ENCODE results near the gene ANKMY1. TPM values are rescaled to one million over a fixed set of nuclear protein-coding genes. Genes with fewer than 3 reads are reported as not detected.

Gene ANKMY1
- total RNA-seq, 1 experiment from 2014 or later, result 85.7 TPM

DNA sequence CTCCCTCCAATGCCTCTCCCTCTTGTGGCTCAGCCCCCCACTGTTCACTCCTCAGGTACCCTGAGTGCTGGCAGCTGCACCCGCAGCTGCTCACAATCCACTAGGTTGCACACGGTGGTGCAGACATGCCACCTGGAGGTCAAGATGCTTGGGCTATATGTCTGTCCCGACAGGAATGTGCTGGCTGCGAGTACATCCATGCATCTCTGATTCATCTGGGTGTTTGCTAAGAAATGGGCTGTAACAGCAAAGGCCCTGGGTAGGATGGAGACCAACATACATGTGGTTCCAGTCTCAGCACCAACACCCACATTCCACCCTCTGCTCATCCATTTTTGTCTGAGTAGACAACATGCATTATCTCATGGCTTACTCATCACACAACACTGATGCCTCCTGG is 31.3 kb downstream of the ANKMY1 start:
- no TSS peak for BruUV-seq (replicated peaks)
- no peak for DNase-seq
- Histone ChIP-seq H3K36me3 (ENCODE audit: low read depth) (peaks cover 42% of the 10 kb centered on the region), H2AFZ (no peak overlapping the region), H3K4me2 (no peak overlapping the region), H3K4me1 (replicated peaks; ENCODE audit: insufficient read depth) (no peaks in the 10 kb centered on the region), H3K9me3 (ENCODE audit: insufficient read depth, low read depth) (peaks cover 6% of the 10 kb centered on the region; the same call in 1 of the 2 replicates), H3F3A (ENCODE audit: insufficient read depth, low read depth) (no peaks in the 10 kb centered on the region), H3K9me2 (ENCODE audit: insufficient read depth) (no peaks in the 10 kb centered on the region), H3K79me2 (ENCODE audit: low read depth) (no peaks in the 10 kb centered on the region), H4K20me1 (ENCODE audit: insufficient read depth) (0 out of 2 replicates have a peak, but pooled peaks cover 7% of the 10 kb centered on the region), H3K4me3 (no peak overlapping the region), H3K27me3 (ENCODE audit: insufficient read depth, low read depth) (no peaks in the 10 kb centered on the region), H3K27ac (no peak overlapping the region)
- CTCF ChIA-PET, result no interaction called here
- intact Hi-C loops (cut with micrococcal nuclease; ENCODE audit: unreplicated experiment), result no loop called here
- POLR2A ChIA-PET (ENCODE audit: unreplicated experiment), result no interaction called here
- no peak for TF ChIP-seq EZH2 (IDR thresholded peaks at IDR 0.05; ENCODE audit: low read depth)
- TF ChIP-seq, protein P1, sequence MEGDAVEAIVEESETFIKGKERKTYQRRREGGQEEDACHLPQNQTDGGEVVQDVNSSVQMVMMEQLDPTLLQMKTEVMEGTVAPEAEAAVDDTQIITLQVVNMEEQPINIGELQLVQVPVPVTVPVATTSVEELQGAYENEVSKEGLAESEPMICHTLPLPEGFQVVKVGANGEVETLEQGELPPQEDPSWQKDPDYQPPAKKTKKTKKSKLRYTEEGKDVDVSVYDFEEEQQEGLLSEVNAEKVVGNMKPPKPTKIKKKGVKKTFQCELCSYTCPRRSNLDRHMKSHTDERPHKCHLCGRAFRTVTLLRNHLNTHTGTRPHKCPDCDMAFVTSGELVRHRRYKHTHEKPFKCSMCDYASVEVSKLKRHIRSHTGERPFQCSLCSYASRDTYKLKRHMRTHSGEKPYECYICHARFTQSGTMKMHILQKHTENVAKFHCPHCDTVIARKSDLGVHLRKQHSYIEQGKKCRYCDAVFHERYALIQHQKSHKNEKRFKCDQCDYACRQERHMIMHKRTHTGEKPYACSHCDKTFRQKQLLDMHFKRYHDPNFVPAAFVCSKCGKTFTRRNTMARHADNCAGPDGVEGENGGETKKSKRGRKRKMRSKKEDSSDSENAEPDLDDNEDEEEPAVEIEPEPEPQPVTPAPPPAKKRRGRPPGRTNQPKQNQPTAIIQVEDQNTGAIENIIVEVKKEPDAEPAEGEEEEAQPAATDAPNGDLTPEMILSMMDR (conservative IDR thresholded peaks at IDR 0.05), result no peak

GRCh38 chr2:240525802-240526201 is 32.0 kb downstream of the ANKMY1 start:
- BruUV-seq (replicated peaks), result no TSS peak
- Histone ChIP-seq H2AFZ (no peak overlapping the region), H3K27ac (no peak overlapping the region), H3K27me3 (ENCODE audit: insufficient read depth, low read depth) (no peaks in the 10 kb centered on the region), H3K36me3 (ENCODE audit: low read depth) (peaks cover 36% of the 10 kb centered on the region), H3K4me1 (replicated peaks; ENCODE audit: insufficient read depth) (no peaks in the 10 kb centered on the region), H3K4me2 (no peak overlapping the region), H3K4me3 (no peak overlapping the region), H4K20me1 (ENCODE audit: insufficient read depth) (0 out of 2 replicates have a peak, but pooled peaks cover 6% of the 10 kb centered on the region), H3F3A (ENCODE audit: insufficient read depth, low read depth) (no peaks in the 10 kb centered on the region), H3K79me2 (ENCODE audit: low read depth) (no peaks in the 10 kb centered on the region), H3K9me2 (ENCODE audit: insufficient read depth) (no peaks in the 10 kb centered on the region), H3K9me3 (ENCODE audit: insufficient read depth, low read depth) (no peaks in the 10 kb centered on the region)
- CTCF ChIA-PET, result no interaction called here
- no peak for DNase-seq
- intact Hi-C loops (cut with micrococcal nuclease; ENCODE audit: unreplicated experiment), result no loop called here
- POLR2A ChIA-PET (ENCODE audit: unreplicated experiment), result no interaction called here
- no peak for TF ChIP-seq EZH2 (IDR thresholded peaks at IDR 0.05; ENCODE audit: low read depth)

DNA sequence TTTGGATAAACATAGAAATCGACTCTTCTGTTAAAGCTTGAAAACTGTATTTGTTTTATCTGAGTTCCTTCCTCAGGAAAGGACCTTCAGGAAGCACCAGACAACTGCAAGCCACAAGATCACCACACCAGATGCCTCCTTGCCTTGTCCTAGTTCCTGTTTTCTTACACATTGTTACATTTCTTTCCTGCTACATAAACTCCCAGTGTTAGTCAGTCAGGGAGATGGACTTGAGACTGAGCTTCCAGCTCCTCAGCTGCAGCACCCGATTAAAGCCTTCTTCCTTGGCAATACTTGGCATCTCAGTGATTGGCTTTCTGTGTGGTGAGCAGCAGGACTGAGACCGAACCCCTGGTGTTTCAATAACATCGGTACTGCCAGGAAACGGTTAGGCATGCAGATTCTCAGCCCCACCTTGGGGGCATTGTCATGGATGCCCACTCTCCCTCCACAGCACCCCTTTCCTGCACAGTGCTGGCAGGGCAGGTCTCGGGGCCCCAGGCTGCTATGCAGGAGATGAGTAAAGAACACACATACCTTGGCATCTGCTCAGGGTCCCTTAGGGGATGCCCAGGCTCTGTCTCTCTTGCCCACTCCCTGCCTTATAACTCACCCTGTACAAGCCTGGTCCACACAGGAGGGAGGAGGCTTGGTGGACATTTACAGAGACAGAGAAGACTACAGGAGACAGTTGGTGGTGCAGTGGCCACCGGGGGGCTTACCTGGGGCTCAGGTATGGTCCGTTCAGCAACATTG is 32.6 kb downstream of the ANKMY1 start:
- Histone ChIP-seq H3K27ac (no peak overlapping the region), H3K36me3 (ENCODE audit: low read depth) (peaks cover 36% of the 10 kb centered on the region), H3K4me2 (no peak overlapping the region), H2AFZ (no peak overlapping the region), H3K4me3 (no peak overlapping the region), H3K27me3 (ENCODE audit: insufficient read depth, low read depth) (no peaks in the 10 kb centered on the region), H3K9me2 (ENCODE audit: insufficient read depth) (no peaks in the 10 kb centered on the region), H3K79me2 (ENCODE audit: low read depth) (no peaks in the 10 kb centered on the region), H3K4me1 (replicated peaks; ENCODE audit: insufficient read depth) (no peaks in the 10 kb centered on the region), H4K20me1 (ENCODE audit: insufficient read depth) (0 out of 2 replicates have a peak, but pooled peaks cover 6% of the 10 kb centered on the region), H3K9me3 (ENCODE audit: insufficient read depth, low read depth) (no peaks in the 10 kb centered on the region), H3F3A (ENCODE audit: insufficient read depth, low read depth) (no peaks in the 10 kb centered on the region)
- no TSS peak for BruUV-seq (replicated peaks)
- intact Hi-C loops (cut with micrococcal nuclease; ENCODE audit: unreplicated experiment), result no loop called here
- DNase-seq, result no peak
- no peak for TF ChIP-seq EZH2 (IDR thresholded peaks at IDR 0.05; ENCODE audit: low read depth)
- TF ChIP-seq, protein P1 (conservative IDR thresholded peaks at IDR 0.05), result no peak
- ChIA-PET CTCF (no interaction called here), POLR2A (ENCODE audit: unreplicated experiment) (no interaction called here)
